GM18951 (cell line): Measurements from ENCODE around the gene VPS52.
"Not testable (repeated sequence)": the region's sequence is repeated elsewhere in the genome, so short reads cannot be mapped to it uniquely, and the experiment has no call there.

ENCODE experiments used
- POLR2A ChIP-seq: IDR thresholded peaks from 4 replicates; pipeline ENCODE4 v1.6.1; 2011; ENCODE audit warnings: mild to moderate bottlenecking; ENCODE audit not compliant: insufficient read length, insufficient read depth; ENCODE audit errors: extremely low read depth
- in situ Hi-C: fragments of 300-500 bp; cut with MboI; formaldehyde crosslinking; loops from one replicate; pipeline ENCODE4 v1.12.0; 2022; ENCODE audit warnings: low sequenced_read_pairs, mixed read lengths, inconsistent platforms; ENCODE audit not compliant: unreplicated experiment

VPS52 gene

GRCh38 chr6:33273924-33274902, 2.5 kb upstream of the VPS52 start:
- TF ChIP-seq POLR2A: peak; percentile 39
- in situ Hi-C loops: no loop called here

- no peak for TF ChIP-seq POLR2A
- in situ Hi-C loops: no loop called here
Observed at GRCh38 chr6:33273129-33273923, 1.6 kb upstream of the VPS52 start.

DNA sequence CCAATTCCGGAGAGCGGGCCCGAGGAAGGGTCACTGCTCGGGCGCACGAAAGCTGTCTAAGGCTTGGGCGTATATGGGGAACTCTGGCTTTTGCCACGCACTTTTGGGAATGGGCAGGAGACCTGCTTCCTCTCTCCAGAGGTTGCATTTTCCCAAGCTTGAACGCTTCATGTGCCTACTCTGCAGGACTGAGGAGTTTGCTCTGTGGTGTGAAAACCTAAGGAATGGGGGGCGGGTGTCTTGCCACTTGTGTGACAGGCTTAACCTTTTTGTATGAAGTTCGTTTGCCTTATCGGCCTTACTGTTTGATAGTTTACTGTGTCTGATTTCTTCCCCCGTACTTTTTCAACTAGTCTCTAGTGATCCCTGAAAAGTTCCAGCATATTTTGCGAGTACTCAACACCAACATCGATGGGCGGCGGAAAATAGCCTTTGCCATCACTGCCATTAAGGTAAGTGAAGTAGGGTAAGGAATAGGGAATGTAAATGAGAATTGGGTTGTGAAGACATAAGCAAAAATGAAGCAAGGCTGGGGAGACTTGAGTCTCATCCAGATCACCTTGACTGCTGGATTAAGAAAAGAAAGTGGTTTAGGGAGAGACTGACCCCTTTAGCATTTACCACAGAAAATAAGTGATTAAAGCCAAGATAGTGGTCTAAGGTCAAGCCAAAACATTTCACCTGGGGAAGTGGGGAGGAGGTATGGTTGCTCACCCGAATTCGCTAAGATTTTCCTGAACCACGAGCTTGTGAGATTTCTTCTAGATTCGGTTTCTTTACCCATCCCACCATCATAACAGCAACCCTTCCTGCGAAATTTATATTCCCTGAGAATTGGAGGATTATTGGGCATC, 826 bp upstream of the VPS52 start:
- no peak for TF ChIP-seq POLR2A
- in situ Hi-C loops: no loop called here

DNA sequence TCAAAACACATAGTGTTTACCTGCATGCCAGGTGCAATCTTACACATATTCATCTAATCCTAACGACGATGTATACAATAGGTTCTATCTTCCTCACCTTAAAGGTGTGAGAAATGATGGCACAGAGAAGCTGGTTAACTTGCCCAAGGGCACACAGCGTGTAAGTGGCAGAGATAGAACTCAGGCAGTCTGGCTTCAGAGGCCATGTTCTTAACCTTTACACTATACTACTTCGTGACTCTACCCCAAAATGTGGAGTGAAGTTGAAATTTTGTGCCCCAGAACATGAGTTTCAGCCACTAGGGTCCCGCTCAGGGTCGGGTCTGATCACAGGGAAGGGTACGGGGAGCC, 584 bp downstream of the VPS52 start:
- TF ChIP-seq POLR2A: no peak
- in situ Hi-C loops: no loop called here

GRCh38 chr6:33264015-33264414, 7.7 kb downstream of the VPS52 start:
- in situ Hi-C loops: no loop called here
- no peak for TF ChIP-seq POLR2A

DNA sequence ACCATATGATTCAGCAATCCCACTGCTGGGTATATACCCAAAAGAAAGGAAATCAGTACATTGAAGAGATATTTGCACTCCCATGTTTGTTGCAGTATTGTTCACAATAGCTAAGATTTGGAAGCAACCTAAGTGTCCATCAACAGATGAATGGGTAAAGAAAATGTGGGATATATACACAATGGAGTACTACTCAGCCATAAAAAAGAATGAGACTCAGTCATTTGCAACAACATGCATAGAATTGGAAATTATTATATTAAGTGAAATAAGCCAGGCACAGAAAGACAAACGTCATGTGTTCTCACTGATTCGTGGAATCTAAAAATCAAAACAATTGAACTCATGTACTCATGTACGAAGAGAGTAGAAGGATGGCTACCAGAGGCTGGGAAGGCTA, 9.2 kb downstream of the VPS52 start:
- in situ Hi-C loops: not testable (repeated sequence)

GRCh38 chr6:33259032-33259431, 12.6 kb downstream of the VPS52 start:
- TF ChIP-seq POLR2A: no peak
- in situ Hi-C loops: no loop called here

DNA sequence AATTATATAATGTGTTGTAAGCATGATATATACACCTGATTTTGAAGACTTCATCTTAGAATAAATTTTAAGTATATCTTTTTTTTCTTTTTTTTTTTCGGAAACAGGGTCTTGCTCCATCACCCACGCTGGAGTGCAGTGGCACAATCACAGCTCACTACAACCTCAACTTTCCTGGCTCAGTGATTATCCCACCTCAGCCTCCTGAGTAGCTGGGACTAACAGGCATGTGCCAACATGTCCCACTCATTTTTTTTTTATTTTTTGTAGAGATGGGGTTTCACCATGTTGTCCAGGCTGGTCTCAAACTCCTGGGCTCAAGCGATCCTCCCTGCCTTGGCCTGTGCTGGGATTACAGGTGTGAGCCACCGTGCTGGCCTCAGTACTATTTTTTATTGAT, 17.1 kb downstream of the VPS52 start:
- in situ Hi-C loops: loop anchor here (5.0 kb wide), 1 partner anchor 92 kb away; no protein-coding TSS in a partner anchor
- TF ChIP-seq POLR2A: no peak

GRCh38 chr6:33252759-33253158, 18.9 kb downstream of the VPS52 start:
- in situ Hi-C loops: loop anchor here (5.0 kb wide), 1 partner anchor 90 kb away; no protein-coding TSS in a partner anchor
- TF ChIP-seq POLR2A: no peak

- TF ChIP-seq POLR2A: no peak
- in situ Hi-C loops: loop anchor here (5.0 kb wide), 1 partner anchor 89 kb away; no protein-coding TSS in a partner anchor
Observed at GRCh38 chr6:33251395-33252012, 20.2 kb downstream of the VPS52 start.

DNA sequence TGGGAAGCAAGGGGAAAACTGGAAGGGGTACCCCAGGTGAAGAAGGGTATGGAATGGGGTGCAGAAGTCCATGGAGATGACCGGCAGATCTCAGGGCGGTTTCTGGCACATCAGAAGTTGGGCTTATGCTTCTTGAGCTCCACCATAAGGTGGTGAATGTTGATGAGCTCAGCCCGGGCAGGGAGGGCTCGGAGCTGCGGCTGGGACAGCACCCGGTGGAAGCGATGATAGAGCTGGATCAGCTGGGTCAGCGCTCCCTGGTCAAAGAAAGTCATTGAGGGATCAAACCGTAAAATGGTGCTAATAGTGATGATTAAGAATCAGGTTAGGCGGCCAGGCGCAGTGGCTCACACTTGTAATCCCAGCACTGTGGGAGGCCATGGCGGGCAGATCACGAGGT, 20.9 kb downstream of the VPS52 start:
- no peak for TF ChIP-seq POLR2A
- in situ Hi-C loops: loop anchor here (5.0 kb wide), 1 partner anchor 88 kb away; no protein-coding TSS in a partner anchor
